Body of pancreas (tissue), 4 donors: Measurements from ENCODE around the gene ATXN3.

Experiments used
- CTCF ChIP-seq, 7 experiments: fragments of 450-650 bp in 4 of 7; fragments of 200-600 bp in 3 of 7; sonication (generic) in 3 of 7; IDR thresholded peaks; one replicate each; pipeline ENCODE4 v1.5.1; 2016 to 2019; ENCODE audit warnings: antibody characterized with exemption in 7 of 7
- POLR2A ChIP-seq, 3 donors: fragments of 450-650 bp; IDR thresholded peaks; one replicate each; pipeline ENCODE4 v1.6.1; 2016; ENCODE audit warnings: antibody characterized with exemption in 3 of 3, mild to moderate bottlenecking in 2 of 3

- no peak for TF ChIP-seq CTCF (IDR thresholded peaks at IDR 0.05)
- no peak for TF ChIP-seq POLR2A (IDR thresholded peaks at IDR 0.05)
These were observed 15.9 kb upstream of the ATXN3 start for GRCh38 chr14:92122351-92122677.
